Fibroblast of pulmonary artery (primary cell): ENCODE results near the gene MAML2.

Experiments
- DNase-seq: peaks from one replicate; pipeline ENCODE4 v3.0.0-alpha.2; 2010; ENCODE audit warnings: low read depth
- H3K4me3 ChIP-seq: replicated peaks from 2 replicates; pipeline ENCODE4 v1.5.1; 2011; ENCODE audit warnings: low read depth, mild to moderate bottlenecking, control low read depth, low read length, moderate library complexity
- TF ChIP-seq, protein P1 (sequence below): IDR thresholded peaks from 2 replicates; pipeline ENCODE4 v1.5.1; 2011; ENCODE audit warnings: mild to moderate bottlenecking, control low read depth, low read length, inconsistent platforms; ENCODE audit errors: missing control alignments

The MAML2 gene

GRCh38 chr11:96264364-96264763, 78.6 kb downstream of the MAML2 start:
- TF ChIP-seq, protein P1, sequence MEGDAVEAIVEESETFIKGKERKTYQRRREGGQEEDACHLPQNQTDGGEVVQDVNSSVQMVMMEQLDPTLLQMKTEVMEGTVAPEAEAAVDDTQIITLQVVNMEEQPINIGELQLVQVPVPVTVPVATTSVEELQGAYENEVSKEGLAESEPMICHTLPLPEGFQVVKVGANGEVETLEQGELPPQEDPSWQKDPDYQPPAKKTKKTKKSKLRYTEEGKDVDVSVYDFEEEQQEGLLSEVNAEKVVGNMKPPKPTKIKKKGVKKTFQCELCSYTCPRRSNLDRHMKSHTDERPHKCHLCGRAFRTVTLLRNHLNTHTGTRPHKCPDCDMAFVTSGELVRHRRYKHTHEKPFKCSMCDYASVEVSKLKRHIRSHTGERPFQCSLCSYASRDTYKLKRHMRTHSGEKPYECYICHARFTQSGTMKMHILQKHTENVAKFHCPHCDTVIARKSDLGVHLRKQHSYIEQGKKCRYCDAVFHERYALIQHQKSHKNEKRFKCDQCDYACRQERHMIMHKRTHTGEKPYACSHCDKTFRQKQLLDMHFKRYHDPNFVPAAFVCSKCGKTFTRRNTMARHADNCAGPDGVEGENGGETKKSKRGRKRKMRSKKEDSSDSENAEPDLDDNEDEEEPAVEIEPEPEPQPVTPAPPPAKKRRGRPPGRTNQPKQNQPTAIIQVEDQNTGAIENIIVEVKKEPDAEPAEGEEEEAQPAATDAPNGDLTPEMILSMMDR, result no peak
- no peak for DNase-seq
- no peak overlapping the region for H3K4me3 ChIP-seq

DNA sequence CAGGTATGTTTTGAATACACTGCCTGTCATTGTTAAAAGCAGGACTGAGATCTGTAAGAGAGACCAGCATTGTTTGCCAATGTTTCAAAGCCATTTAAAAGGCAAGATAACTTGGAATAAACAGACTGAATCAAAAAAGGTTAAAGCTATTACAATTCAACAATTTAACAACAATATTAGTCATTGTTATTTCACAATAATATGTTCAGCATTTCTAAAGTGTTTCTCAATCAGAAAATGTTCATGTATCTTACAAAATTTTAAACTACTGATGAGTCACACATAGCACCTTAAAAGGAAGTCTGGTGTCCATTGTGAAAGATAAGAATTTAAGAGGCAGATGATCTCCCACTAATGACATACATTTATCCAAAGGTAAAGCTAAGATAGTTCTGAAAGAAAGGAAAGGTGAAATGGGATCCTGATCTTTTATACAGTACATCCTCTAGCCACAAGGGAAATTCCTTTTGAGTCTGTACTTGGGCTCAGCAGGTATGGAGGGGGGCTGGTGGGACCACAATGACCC, 79.7 kb downstream of the MAML2 start:
- DNase-seq, result peak; percentile 88
- no peak overlapping the region for H3K4me3 ChIP-seq

DNA sequence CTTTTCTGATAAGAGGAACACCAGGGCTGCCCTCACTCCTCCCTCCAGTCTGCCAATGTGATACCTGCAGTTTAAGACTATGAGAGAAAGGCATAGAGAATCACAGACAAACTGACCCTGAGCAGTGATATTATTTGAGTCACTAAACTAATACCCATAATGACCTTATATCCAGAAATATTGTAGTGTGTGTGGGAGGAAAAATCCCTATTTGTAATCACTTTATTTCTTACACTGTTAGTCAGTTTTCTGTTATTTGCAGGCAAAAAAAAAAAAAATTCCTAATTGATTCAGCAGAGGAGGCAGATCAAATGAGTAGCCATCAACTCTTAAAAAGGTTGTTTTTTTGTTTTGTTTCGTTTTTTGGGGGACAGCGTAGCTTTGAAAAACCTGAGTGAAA, 82.5 kb downstream of the MAML2 start:
- TF ChIP-seq, protein P1, result no peak
- no peak overlapping the region for H3K4me3 ChIP-seq
- no peak for DNase-seq

More for the DNA sequence above, 79.7 kb downstream of the MAML2 start:
- TF ChIP-seq, protein P1, result no peak

GRCh38 chr11:96260067-96260511, 82.9 kb downstream of the MAML2 start:
- TF ChIP-seq, protein P1, result no peak
- H3K4me3 ChIP-seq, result no peak overlapping the region
- no peak for DNase-seq

DNA sequence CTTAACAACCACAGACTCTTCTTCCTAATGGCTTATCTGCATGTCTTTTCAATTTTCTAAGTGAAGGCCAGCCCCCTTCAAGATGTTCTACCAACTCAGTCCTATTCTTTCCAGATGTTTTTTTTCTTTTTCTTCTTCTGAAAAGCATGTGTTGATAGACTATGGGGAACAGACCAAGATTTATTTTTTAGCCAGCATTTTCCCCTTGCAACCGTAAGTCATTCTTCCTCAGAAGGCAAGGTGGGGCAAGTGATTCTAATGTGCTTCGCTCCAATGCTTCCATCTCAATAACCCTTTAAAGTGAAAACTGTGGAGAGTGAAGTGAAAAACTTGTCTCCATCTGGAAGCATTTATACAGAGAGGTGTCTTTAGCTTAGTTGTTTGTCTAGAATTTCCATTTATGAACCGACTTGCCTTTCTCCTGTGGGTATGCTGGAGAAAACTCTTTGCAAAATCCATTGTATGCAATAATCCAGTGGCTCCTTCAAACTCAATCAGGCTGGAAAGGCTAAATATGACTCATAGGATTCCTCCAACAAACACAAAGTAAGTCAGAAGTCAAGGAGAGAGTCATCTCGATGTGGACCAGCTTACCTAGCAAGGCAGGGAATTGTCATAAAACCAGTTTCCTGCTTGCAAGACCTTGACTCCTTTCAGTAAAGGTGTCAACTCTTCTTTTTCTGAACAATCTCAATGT, 83.7 kb downstream of the MAML2 start:
- H3K4me3 ChIP-seq, result no peak overlapping the region
- DNase-seq, result peak; percentile 76

GRCh38 chr11:96257972-96258934, 84.7 kb downstream of the MAML2 start:
- TF ChIP-seq, protein P1, result no peak
- DNase-seq, result no peak
- H3K4me3 ChIP-seq, result no peak overlapping the region

More for the DNA sequence above, 83.7 kb downstream of the MAML2 start:
- TF ChIP-seq, protein P1, result no peak
